PFSK-1 (cell line): ENCODE measurements around the gene PNMA6E.

Experiments used
- FOXP2 ChIP-seq: optimal IDR thresholded peaks from 2 replicates; pipeline ENCODE3; 2011; ENCODE audit warnings: borderline replicate concordance, control low read depth, inconsistent platforms; ENCODE audit not compliant: insufficient read depth; ENCODE audit errors: extremely low read length, extremely low read depth
- POLR2AphosphoS5 ChIP-seq: IDR thresholded peaks from 2 replicates; pipeline ENCODE4 v1.6.1; 2012; ENCODE audit warnings: low read depth, mild to moderate bottlenecking, control low read depth, low read length, moderate library complexity
- SIN3A ChIP-seq: IDR thresholded peaks from 2 replicates; pipeline ENCODE4 v1.6.1; 2012; ENCODE audit warnings: mild to moderate bottlenecking, low read length, moderate library complexity, borderline replicate concordance; ENCODE audit not compliant: insufficient read depth
- TAF1 ChIP-seq: IDR thresholded peaks from 2 replicates; pipeline ENCODE4 v1.6.1; 2012; ENCODE audit warnings: low read length, control low read depth, borderline replicate concordance; ENCODE audit not compliant: insufficient read depth
- TF ChIP-seq, protein P1 (sequence below), 2 experiments: IDR thresholded peaks; 2 replicates each; pipeline versions ENCODE4 v1.6.1 to v1.8.0; 2011 to 2012; ENCODE audit warnings: low read depth in 2 of 2, low read length in 2 of 2, control low read depth in 1 of 2, inconsistent platforms in 1 of 2, mild to moderate bottlenecking in 1 of 2, moderate library complexity in 1 of 2; ENCODE audit not compliant: insufficient read depth in 1 of 2

Gene PNMA6E

DNA sequence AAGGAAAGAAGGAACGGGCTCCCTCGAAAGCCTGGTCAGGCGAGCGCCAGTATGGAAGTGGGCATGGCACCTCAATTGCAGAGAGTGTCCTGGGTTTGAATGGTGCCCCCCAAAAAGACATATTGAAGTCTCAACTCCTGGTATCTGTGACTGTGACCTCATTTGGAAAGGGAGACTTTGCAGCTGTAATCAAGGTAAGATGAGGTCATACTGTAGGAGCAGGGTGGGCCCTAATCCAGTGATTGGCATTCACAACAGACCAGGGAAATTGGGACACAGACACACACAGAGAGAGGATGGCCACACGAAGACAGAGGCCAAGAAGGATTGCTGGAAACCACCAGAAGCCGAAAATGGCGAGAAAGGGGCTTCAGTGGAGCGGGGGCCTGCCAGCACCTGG is 16.5 kb upstream of the PNMA6E start:
- TF ChIP-seq SIN3A (no peak), POLR2AphosphoS5 (no peak), TAF1 (no peak), FOXP2 (no peak)
- TF ChIP-seq, protein P1, sequence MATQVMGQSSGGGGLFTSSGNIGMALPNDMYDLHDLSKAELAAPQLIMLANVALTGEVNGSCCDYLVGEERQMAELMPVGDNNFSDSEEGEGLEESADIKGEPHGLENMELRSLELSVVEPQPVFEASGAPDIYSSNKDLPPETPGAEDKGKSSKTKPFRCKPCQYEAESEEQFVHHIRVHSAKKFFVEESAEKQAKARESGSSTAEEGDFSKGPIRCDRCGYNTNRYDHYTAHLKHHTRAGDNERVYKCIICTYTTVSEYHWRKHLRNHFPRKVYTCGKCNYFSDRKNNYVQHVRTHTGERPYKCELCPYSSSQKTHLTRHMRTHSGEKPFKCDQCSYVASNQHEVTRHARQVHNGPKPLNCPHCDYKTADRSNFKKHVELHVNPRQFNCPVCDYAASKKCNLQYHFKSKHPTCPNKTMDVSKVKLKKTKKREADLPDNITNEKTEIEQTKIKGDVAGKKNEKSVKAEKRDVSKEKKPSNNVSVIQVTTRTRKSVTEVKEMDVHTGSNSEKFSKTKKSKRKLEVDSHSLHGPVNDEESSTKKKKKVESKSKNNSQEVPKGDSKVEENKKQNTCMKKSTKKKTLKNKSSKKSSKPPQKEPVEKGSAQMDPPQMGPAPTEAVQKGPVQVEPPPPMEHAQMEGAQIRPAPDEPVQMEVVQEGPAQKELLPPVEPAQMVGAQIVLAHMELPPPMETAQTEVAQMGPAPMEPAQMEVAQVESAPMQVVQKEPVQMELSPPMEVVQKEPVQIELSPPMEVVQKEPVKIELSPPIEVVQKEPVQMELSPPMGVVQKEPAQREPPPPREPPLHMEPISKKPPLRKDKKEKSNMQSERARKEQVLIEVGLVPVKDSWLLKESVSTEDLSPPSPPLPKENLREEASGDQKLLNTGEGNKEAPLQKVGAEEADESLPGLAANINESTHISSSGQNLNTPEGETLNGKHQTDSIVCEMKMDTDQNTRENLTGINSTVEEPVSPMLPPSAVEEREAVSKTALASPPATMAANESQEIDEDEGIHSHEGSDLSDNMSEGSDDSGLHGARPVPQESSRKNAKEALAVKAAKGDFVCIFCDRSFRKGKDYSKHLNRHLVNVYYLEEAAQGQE (IDR thresholded peaks at IDR 0.05; ENCODE audit: insufficient read depth in 1 of 2, low read depth in 2 of 2, low read length in 2 of 2) = no peak

DNA sequence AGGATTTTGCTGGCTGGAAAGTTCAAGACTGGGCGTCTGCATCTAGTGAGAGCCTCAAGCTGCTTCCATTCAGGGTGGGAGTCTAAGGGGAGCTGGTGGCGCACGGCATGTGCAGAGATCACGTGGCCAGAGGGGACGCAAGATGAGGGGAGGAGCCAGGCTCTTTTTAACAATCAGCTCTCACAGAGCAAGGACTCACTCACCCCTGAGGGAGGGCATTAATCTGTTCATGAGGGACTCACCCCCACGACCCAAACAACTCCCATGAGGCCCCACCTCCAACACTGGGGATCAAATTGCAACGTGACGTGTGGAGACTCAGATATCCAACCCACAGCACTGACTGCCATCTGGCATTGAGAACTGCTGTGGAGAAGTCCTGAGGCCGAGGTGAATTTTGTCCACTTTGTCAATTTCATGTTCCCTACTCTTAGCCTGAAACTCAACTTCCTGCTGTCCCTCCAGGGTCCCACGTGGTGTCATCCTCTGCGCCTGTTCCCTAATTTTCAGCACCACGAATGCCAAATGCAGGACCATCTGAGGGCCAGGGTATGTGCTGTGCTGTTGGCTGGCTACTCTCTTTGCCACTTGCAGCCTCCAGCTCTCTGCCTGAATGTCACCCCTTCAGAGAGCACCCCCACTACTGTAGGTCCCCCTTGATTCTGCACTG is 15.8 kb upstream of the PNMA6E start:
- no peak for TF ChIP-seq FOXP2
- TF ChIP-seq, protein P1 (IDR thresholded peaks at IDR 0.05; ENCODE audit: insufficient read depth in 1 of 2, low read depth in 2 of 2, low read length in 2 of 2) = no peak
- no peak for TF ChIP-seq POLR2AphosphoS5
- TF ChIP-seq SIN3A = no peak
- TF ChIP-seq TAF1 = no peak

DNA sequence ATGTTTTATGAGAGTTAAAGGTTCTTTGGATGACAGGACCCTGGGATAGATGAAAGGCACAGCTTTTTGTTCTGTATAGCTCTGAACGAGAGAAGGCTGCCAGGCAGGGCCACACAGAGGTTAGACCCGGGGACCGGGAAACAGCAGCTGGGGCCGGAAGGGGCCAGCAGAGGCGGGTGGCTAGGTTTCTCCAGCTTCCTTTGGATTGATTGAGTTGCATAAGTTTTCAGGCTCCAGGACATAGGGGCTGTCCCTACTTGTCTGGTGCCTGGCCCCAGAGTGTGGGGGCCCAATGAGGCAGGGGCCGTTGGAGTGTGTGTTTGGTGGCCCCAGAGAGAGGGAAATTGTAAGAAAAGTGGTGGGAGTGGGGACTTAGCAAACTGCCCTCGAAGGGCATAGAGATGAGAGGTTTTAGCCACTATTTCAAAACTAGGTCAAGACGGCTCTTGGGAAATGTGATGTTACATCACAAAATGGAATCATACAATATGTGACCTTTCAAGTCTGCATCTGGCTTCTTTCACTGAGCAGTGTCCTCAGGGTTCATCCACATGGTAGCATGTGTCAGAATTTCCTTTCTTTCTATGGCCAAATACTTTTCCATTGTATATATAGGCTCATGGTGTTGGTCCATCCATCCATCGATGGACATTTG is 13.8 kb upstream of the PNMA6E start:
- TF ChIP-seq POLR2AphosphoS5 (no peak), SIN3A (no peak), TAF1 (no peak), FOXP2 (no peak)
- TF ChIP-seq, protein P1 (IDR thresholded peaks at IDR 0.05; ENCODE audit: insufficient read depth in 1 of 2, low read depth in 2 of 2, low read length in 2 of 2) = no peak

DNA sequence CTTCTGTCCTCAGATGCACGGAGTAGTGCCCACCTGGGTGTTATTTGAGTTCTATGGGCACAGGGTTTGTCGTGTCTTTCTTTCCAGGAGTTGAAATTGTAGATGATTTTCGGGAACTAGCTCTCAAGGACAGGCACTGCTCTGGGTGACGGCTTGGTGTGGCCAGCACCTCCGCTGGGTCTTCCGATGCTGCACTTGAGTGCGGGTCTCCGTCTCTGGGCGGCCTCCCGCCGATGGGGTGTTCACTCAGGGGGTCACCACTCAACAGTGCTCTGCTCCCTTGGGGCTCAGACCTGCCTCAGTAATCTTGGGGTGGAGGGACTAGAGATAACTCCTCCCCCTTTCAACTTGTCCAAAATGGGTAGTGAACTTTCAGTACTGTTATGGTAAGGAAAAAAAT is 12.6 kb upstream of the PNMA6E start:
- TF ChIP-seq POLR2AphosphoS5 (no peak), TAF1 (no peak), SIN3A (no peak), FOXP2 (no peak)
- TF ChIP-seq, protein P1 (IDR thresholded peaks at IDR 0.05; ENCODE audit: insufficient read depth in 1 of 2, low read depth in 2 of 2, low read length in 2 of 2) = no peak
